Natural killer cell (primary cell): ENCODE data around the gene ZC3HAV1. TPM values are rescaled to one million over a fixed set of nuclear protein-coding genes. Genes with fewer than 3 reads are reported as not detected.

Source experiments
- ATAC-seq, 3 donors: fragments of 150-1000 bp in 2 of 3; fragments of 200-7000 bp in 1 of 3; cut with Tn5 transposase; 1 replicate in 1 of 3; 2 replicates in 2 of 3; pipeline ENCODE4 v1.10.0; 2021; ENCODE audit warnings: mild to moderate bottlenecking in 2 of 3, moderate library complexity in 2 of 3
- DNase-seq, 2 donors: peaks; one replicate each; pipeline versions ENCODE4 v3.0.0 to v3.0.0-alpha.2; 2013 to 2021; ENCODE audit warnings: mixed read lengths in 1 of 2
- H3K27ac ChIP-seq: one replicate; pipeline ENCODE4 v1.5.1; 2013; ENCODE audit warnings: mild to moderate bottlenecking, low read length
- H3K27me3 ChIP-seq: one replicate; pipeline ENCODE4 v1.6.1; 2013; ENCODE audit warnings: low read length; ENCODE audit not compliant: control insufficient read depth, insufficient read depth
- H3K36me3 ChIP-seq: one replicate; pipeline ENCODE4 v1.6.1; 2013; ENCODE audit warnings: low read length; ENCODE audit not compliant: control insufficient read depth, insufficient read depth
- H3K4me1 ChIP-seq: one replicate; pipeline ENCODE4 v1.6.1; 2013; ENCODE audit warnings: low read length; ENCODE audit not compliant: control insufficient read depth, insufficient read depth
- H3K4me3 ChIP-seq: one replicate; pipeline ENCODE4 v1.5.1; 2013; ENCODE audit warnings: low read length
- H3K9me3 ChIP-seq: one replicate; pipeline ENCODE4 v1.6.1; 2013; ENCODE audit warnings: low read length; ENCODE audit not compliant: control insufficient read depth, insufficient read depth
- H3K27ac Mint-ChIP-seq, 2 donors: one replicate each; pipeline ENCODE4 v1.8.0; 2022; ENCODE audit warnings: mild to moderate bottlenecking in 2 of 2, mixed read lengths in 2 of 2, moderate library complexity in 1 of 2
- H3K27me3 Mint-ChIP-seq, 2 donors: one replicate each; pipeline ENCODE4 v1.8.0; 2022; ENCODE audit warnings: low read depth in 2 of 2, mixed read lengths in 2 of 2
- H3K36me3 Mint-ChIP-seq: one replicate; pipeline ENCODE4 v1.8.0; 2022; ENCODE audit warnings: mixed read lengths
- H3K4me1 Mint-ChIP-seq, 2 donors: one replicate each; pipeline ENCODE4 v1.8.0; 2022; ENCODE audit warnings: mixed read lengths in 2 of 2
- H3K4me3 Mint-ChIP-seq: one replicate; pipeline ENCODE4 v1.8.0; 2022; ENCODE audit warnings: mild to moderate bottlenecking, moderate library complexity, mixed read lengths
- H3K9me3 Mint-ChIP-seq, 2 donors: one replicate each; pipeline ENCODE4 v1.8.0; 2022; ENCODE audit warnings: mixed read lengths in 2 of 2
- CTCF ChIP-seq: fragments of 200-600 bp; IDR thresholded peaks from one replicate; pipeline ENCODE4 v1.8.0; 2022; ENCODE audit warnings: antibody characterized with exemption
- WGBS: methylation state at CpG from one replicate; pipeline ENCODE4 v1.1.7; 2013; ENCODE audit warnings: missing lambda C conversion rate; ENCODE audit not compliant: insufficient coverage; 5-methylcytosine and 5-hydroxymethylcytosine counted together
- intact Hi-C: fragments of 100-400 bp; cut with micrococcal nuclease; formaldehyde crosslinking; loops from one replicate; pipeline ENCODE4 v1.14.2; 2022
- total RNA-seq, 4 donors: library from RNA; stranded (reverse); fragments of 120-200 nt in 1 of 4; gene quantifications; one replicate each; pipeline versions ENCODE4 v1.2.3 to v1.2.4, GENCODE V29; 2013 to 2022

ZC3HAV1 gene
- total RNA-seq, 3 donors from 2014 or later (not counting 1 experiment from before 2014, with no cell fraction given): 129 to 153 (median 137) TPM

- H3K27me3 ChIP-seq: no peaks in the 10 kb centered on the region
- peaks cover 18% of the 10 kb centered on the region for H3K4me1 ChIP-seq
- Mint-ChIP-seq H3K4me3 (no peak overlapping the region), H3K4me1 (peaks cover 25 to 33% of the 10 kb centered on the region in 2 donors), H3K27ac (no peak overlapping the region), H3K36me3 (no peaks in the 10 kb centered on the region), H3K9me3 (peaks cover 0 to 4% of the 10 kb centered on the region in 2 donors), H3K27me3 (no peaks in the 10 kb centered on the region)
- whole genome bisulfite sequencing: 100% methylated on average over 3 of the region's 3 CpGs
- ATAC-seq (no peak), DNase-seq (no peak)
- no peaks in the 10 kb centered on the region for H3K36me3 ChIP-seq
- H3K4me3 ChIP-seq: no peak overlapping the region
- TF ChIP-seq CTCF: no peak
- no peak overlapping the region for H3K27ac ChIP-seq
- intact Hi-C loops: no loop called here
- no peaks in the 10 kb centered on the region for H3K9me3 ChIP-seq
These were observed 5.6 kb upstream of the ZC3HAV1 start for GRCh38 chr7:139115104-139115503.

- H3K27ac ChIP-seq: no peak overlapping the region
- no peak for TF ChIP-seq CTCF
- H3K9me3 ChIP-seq: no peaks in the 10 kb centered on the region
- no peaks in the 10 kb centered on the region for H3K27me3 ChIP-seq
- no peaks in the 10 kb centered on the region for H3K36me3 ChIP-seq
- no peak overlapping the region for H3K27ac Mint-ChIP-seq
- ATAC-seq: no peak
- H3K4me3 ChIP-seq: no peak overlapping the region
- H3K4me3 Mint-ChIP-seq: no peak overlapping the region
- no peak for DNase-seq
- intact Hi-C loops: no loop called here
- peaks cover 0 to 4% of the 10 kb centered on the region in 2 donors for H3K9me3 Mint-ChIP-seq
- H3K4me1 ChIP-seq: peaks cover 21% of the 10 kb centered on the region
- H3K27me3 Mint-ChIP-seq: no peaks in the 10 kb centered on the region
- H3K36me3 Mint-ChIP-seq: no peaks in the 10 kb centered on the region
- WGBS: 94% methylated on average over 4 of the region's 5 CpGs
- H3K4me1 Mint-ChIP-seq: peaks cover 30 to 39% of the 10 kb centered on the region in 2 donors
These were observed 5.1 kb upstream of the ZC3HAV1 start for GRCh38 chr7:139114585-139114984.

- no peak overlapping the region for H3K27ac Mint-ChIP-seq
- peaks cover 0 to 4% of the 10 kb centered on the region in 2 donors for H3K9me3 Mint-ChIP-seq
- H3K27me3 ChIP-seq: no peaks in the 10 kb centered on the region
- H3K27me3 Mint-ChIP-seq: no peaks in the 10 kb centered on the region
- ATAC-seq: no peak
- no peak for DNase-seq
- no peak overlapping the region for H3K4me3 ChIP-seq
- no peak for TF ChIP-seq CTCF
- WGBS: 97% methylated on average over 3 of the region's 3 CpGs
- intact Hi-C loops: no loop called here
- no peak overlapping the region for H3K4me3 Mint-ChIP-seq
- no peaks in the 10 kb centered on the region for H3K36me3 ChIP-seq
- peaks cover 28 to 36% of the 10 kb centered on the region in 2 donors for H3K4me1 Mint-ChIP-seq
- H3K27ac ChIP-seq: no peak overlapping the region
- H3K9me3 ChIP-seq: no peaks in the 10 kb centered on the region
- H3K36me3 Mint-ChIP-seq: no peaks in the 10 kb centered on the region
- H3K4me1 ChIP-seq: peaks cover 21% of the 10 kb centered on the region
These were observed 4.5 kb upstream of the ZC3HAV1 start for GRCh38 chr7:139114018-139114417.

GRCh38 chr7:139112741-139113250 lies 3.3 kb upstream of the ZC3HAV1 start:
- H3K36me3 Mint-ChIP-seq: peaks cover 6% of the 10 kb centered on the region
- Histone ChIP-seq H3K4me1 (peaks cover 13% of the 10 kb centered on the region), H3K4me3 (no peak overlapping the region), H3K36me3 (no peaks in the 10 kb centered on the region), H3K9me3 (no peaks in the 10 kb centered on the region), H3K27me3 (no peaks in the 10 kb centered on the region), H3K27ac (no peak overlapping the region)
- peaks cover 31 to 32% of the 10 kb centered on the region in 2 donors for H3K4me1 Mint-ChIP-seq
- intact Hi-C loops: no loop called here
- TF ChIP-seq CTCF: no peak
- DNase-seq (no peak), ATAC-seq (no peak)
- 96% methylated on average over 2 of the region's 2 CpGs for WGBS
- H3K27me3 Mint-ChIP-seq: no peaks in the 10 kb centered on the region
- no peak overlapping the region for H3K4me3 Mint-ChIP-seq
- peaks cover 0 to 4% of the 10 kb centered on the region in 2 donors for H3K9me3 Mint-ChIP-seq
- no peak overlapping the region for H3K27ac Mint-ChIP-seq
